ENCODE results near the gene ARL15. TPM values are rescaled to one million over a fixed set of nuclear protein-coding genes. Genes with fewer than 3 reads are reported as not detected.

The ARL15 gene
- total and polyA plus RNA-seq, 9 of the 15 experiments (the other 6 are each of a cell fraction or from before 2014, with no cell fraction given) = 18.5 to 80.4 (median 57.0) TPM

- TF ChIP-seq ZNF79 (CRISPR knock-in tag; IDR thresholded peaks at IDR 0.05; ENCODE audit: low read depth) (no peak), ZBTB1 (CRISPR knock-in tag; IDR thresholded peaks at IDR 0.05; ENCODE audit: borderline replicate concordance, low read depth) (no peak), USF1 (CRISPR knock-in tag; IDR thresholded peaks at IDR 0.05) (no peak), NCOA6 (IDR thresholded peaks at IDR 0.05) (no peak), MED1 (CRISPR knock-in tag; IDR thresholded peaks at IDR 0.05; ENCODE audit: borderline replicate concordance) (no peak), GABPB2 (CRISPR knock-in tag; conservative IDR thresholded peaks at IDR 0.05) (no peak), TAF7 (tag; IDR thresholded peaks at IDR 0.05) (no peak)
Measured at GRCh38 chr5:54276048-54276447, 34.3 kb downstream of the ARL15 start (continued).

GRCh38 chr5:54275361-54275760 is 35.0 kb downstream of the ARL15 start:
- Histone ChIP-seq H3K4me3 (no peak overlapping the region), H3K9ac (ENCODE audit: insufficient read depth in 1 of 2, low read depth in 2 of 2, low read length in 2 of 2) (no peak overlapping the region), H2AFZ (ENCODE audit: low read depth, low read length) (no peak overlapping the region), H3K79me2 (ENCODE audit: control insufficient read depth, insufficient read depth, low read length) (peaks cover 94% of the 10 kb centered on the region), H3K27me3 (ENCODE audit: control insufficient read depth in 2 of 2, insufficient read depth in 2 of 2, low read length in 2 of 2) (no peaks in the 10 kb centered on the region), H4K20me1 (replicated peaks; ENCODE audit: control insufficient read depth, insufficient read depth, low read length) (peaks cover 6% of the 10 kb centered on the region; the same call in 1 of the 2 replicates), H3K27ac (ENCODE audit: extremely low read depth, low read depth, low read length) (no peak overlapping the region), H3K4me2 (ENCODE audit: insufficient read depth, low read length) (no peak overlapping the region), H3K4me1 (replicated peaks in 1 of 2; ENCODE audit: control insufficient read depth in 2 of 2, insufficient read depth in 2 of 2, low read length in 2 of 2) (peaks cover 10 to 43% of the 10 kb centered on the region in 2 experiments), H3K36me3 (ENCODE audit: control insufficient read depth, insufficient read depth, low read length) (peaks cover 37% of the 10 kb centered on the region), H3K9me1 (ENCODE audit: control insufficient read depth, insufficient read depth, low read length) (no peaks in the 10 kb centered on the region), H3K9me3 (replicated peaks; ENCODE audit: control insufficient read depth, insufficient read depth, low read depth, low read length) (no peaks in the 10 kb centered on the region; the same call in 1 of the 2 replicates)
- BruUV-seq (replicated peaks) = no TSS peak
- in situ Hi-C loops (cut with MboI) (no loop called here), intact Hi-C loops (cut with micrococcal nuclease) (no loop called here)
- DNase-seq (ENCODE audit: extremely low read depth in 1 of 4, low spot score in 3 of 4) (no peak), FAIRE-seq (no peak), ATAC-seq (no peak)
- 80% methylated on average over 4 of the region's 4 CpGs for WGBS (ENCODE audit: insufficient coverage, low coverage, missing lambda C conversion rate)
- ChIA-PET POLR2A (interaction anchor here (1.0 to 1.5 kb wide), 3 partner anchors 13 to 38 kb away, joined by 5 to 6 read pairs (median 5); partner anchors contain the start of gene ARL15), CTCF (ENCODE audit: low intra/inter-chr PET ratio) (no interaction called here)
- TF ChIP-seq MAFF (IDR thresholded peaks at IDR 0.05; ENCODE audit: low read length) (no peak), BRF2 (IDR thresholded peaks at IDR 0.05; ENCODE audit: borderline replicate concordance, insufficient read depth, insufficient read length) (no peak), HOMEZ (CRISPR knock-in tag; IDR thresholded peaks at IDR 0.05) (no peak), HDGF (IDR thresholded peaks at IDR 0.05) (no peak), HDAC6 (IDR thresholded peaks at IDR 0.05; ENCODE audit: low read depth, low read length) (no peak), YBX1 (IDR thresholded peaks at IDR 0.05) (no peak), E2F6 (IDR thresholded peaks at IDR 0.05; ENCODE audit: borderline replicate concordance in 1 of 2, extremely low read depth in 1 of 2, insufficient read depth in 1 of 2, insufficient read length in 1 of 2, low read depth in 1 of 2, low read length in 1 of 2, poor library complexity in 1 of 2, severe bottlenecking in 1 of 2) (no peak), ZBTB9 (CRISPR knock-in tag; IDR thresholded peaks at IDR 0.05) (no peak)

Measured in K562 (cell line).